DND-41 (cell line): Measurements from ENCODE around the gene NDUFV2.

Experiments
- EZH2 ChIP-seq: IDR thresholded peaks from 3 replicates; pipeline ENCODE4 v1.6.1; 2012; ENCODE audit warnings: borderline replicate concordance, low read depth, mild to moderate bottlenecking, moderate library complexity, low read length, inconsistent platforms; ENCODE audit not compliant: severe bottlenecking
- TF ChIP-seq, protein P1 (sequence below): IDR thresholded peaks from 2 replicates; pipeline ENCODE4 v1.5.1; 2012; ENCODE audit warnings: borderline replicate concordance, low read length, moderate library complexity, mild to moderate bottlenecking; ENCODE audit not compliant: poor library complexity, severe bottlenecking; ENCODE audit errors: extremely low read depth

GRCh38 chr18:9102508-9103375, at the start of gene NDUFV2:
- TF ChIP-seq, protein P1, sequence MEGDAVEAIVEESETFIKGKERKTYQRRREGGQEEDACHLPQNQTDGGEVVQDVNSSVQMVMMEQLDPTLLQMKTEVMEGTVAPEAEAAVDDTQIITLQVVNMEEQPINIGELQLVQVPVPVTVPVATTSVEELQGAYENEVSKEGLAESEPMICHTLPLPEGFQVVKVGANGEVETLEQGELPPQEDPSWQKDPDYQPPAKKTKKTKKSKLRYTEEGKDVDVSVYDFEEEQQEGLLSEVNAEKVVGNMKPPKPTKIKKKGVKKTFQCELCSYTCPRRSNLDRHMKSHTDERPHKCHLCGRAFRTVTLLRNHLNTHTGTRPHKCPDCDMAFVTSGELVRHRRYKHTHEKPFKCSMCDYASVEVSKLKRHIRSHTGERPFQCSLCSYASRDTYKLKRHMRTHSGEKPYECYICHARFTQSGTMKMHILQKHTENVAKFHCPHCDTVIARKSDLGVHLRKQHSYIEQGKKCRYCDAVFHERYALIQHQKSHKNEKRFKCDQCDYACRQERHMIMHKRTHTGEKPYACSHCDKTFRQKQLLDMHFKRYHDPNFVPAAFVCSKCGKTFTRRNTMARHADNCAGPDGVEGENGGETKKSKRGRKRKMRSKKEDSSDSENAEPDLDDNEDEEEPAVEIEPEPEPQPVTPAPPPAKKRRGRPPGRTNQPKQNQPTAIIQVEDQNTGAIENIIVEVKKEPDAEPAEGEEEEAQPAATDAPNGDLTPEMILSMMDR, result no peak
- TF ChIP-seq EZH2, result no peak
